RKO (cell line): ENCODE results near the gene UBE2J2.

Experiments used
- DNase-seq: peaks from one replicate; pipeline ENCODE4 v3.0.0-alpha.2; 2016; ENCODE audit warnings: low spot score

Gene UBE2J2

GRCh38 chr1:1309251-1310108 lies 35.8 kb upstream of the UBE2J2 start:
- DNase-seq, result no peak

GRCh38 chr1:1308756-1309250 lies 35.1 kb upstream of the UBE2J2 start:
- DNase-seq, result no peak

GRCh38 chr1:1307923-1308755 lies 34.5 kb upstream of the UBE2J2 start, which contains the start of the genes ACAP3 and PUSL1:
Gene ACAP3, minus strand, starts transcription at chr1:1307930. Its CDS starts 115 bp downstream, at chr1:1307815.
Gene PUSL1, plus strand, starts transcription at chr1:1308597. Its CDS starts 47 bp downstream, at chr1:1308644.
- DNase-seq, result peak; percentile 93

GRCh38 chr1:1307261-1307922 lies 33.7 kb upstream of the UBE2J2 start:
- no peak for DNase-seq

- no peak for DNase-seq
These were observed 33.1 kb upstream of the UBE2J2 start for GRCh38 chr1:1306661-1307260.

GRCh38 chr1:1306070-1306660 lies 32.5 kb upstream of the UBE2J2 start:
- no peak for DNase-seq

GRCh38 chr1:1305300-1306069 lies 31.8 kb upstream of the UBE2J2 start:
- peak; percentile 68 for DNase-seq

GRCh38 chr1:1304331-1305299 lies 31.0 kb upstream of the UBE2J2 start:
- DNase-seq, result peak; percentile 68

GRCh38 chr1:1303736-1304135 lies 30.1 kb upstream of the UBE2J2 start:
- DNase-seq, result no peak

GRCh38 chr1:1302951-1303509 lies 29.4 kb upstream of the UBE2J2 start:
- no peak for DNase-seq

- DNase-seq, result no peak
These were observed 28.4 kb upstream of the UBE2J2 start for GRCh38 chr1:1302006-1302430.

- DNase-seq, result no peak
These were observed 26.7 kb upstream of the UBE2J2 start for GRCh38 chr1:1300352-1300739.

- DNase-seq, result no peak
These were observed 26.2 kb upstream of the UBE2J2 start for GRCh38 chr1:1299686-1300351.

- DNase-seq, result no peak
These were observed 25.4 kb upstream of the UBE2J2 start for GRCh38 chr1:1298861-1299685.

- DNase-seq, result no peak
These were observed 24.3 kb upstream of the UBE2J2 start for GRCh38 chr1:1297802-1298424.

GRCh38 chr1:1296070-1297061 lies 22.7 kb upstream of the UBE2J2 start:
- DNase-seq, result no peak
